ENCODE results near the gene MRPL46. TPM values are rescaled to one million over a fixed set of nuclear protein-coding genes. Genes with fewer than 3 reads are reported as not detected.
"Not testable (repeated sequence)": the region's sequence is repeated elsewhere in the genome, so short reads cannot be mapped to it uniquely, and the experiment has no call there.

MRPL46 gene
- total and polyA plus RNA-seq, 3 donors from 2014 or later: 36.9 to 65.0 (median 38.4) TPM

DNA sequence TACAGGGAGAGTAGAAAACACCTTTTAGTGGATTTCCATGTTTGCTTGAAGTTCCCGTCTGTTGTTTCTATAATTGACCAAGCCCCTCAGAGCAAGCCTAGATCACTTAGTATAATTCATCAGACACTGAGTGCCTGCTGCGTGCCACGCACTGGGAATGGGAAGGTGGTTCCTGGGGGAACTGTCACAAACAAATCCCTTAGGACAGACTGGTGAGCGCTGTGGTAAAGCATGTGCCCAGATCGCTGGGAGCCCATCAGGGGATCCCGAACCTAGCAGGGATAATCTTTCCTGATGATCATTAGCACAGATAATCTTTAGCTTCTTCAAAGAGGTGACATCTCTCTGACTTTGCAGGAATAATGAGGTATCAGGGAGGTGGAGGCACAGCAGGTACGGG, 9.9 kb upstream of the MRPL46 start:
- no peak for DNase-seq
- intact Hi-C loops (cut with DNase I; ENCODE audit: low total_unique reads): loop anchor here (10.0 kb wide), 2 partner anchors 138 to 608 kb away; partner anchors contain the start of gene ABHD2
- no peaks in the 10 kb centered on the region for H3K27me3 ChIP-seq
- H3K4me1 ChIP-seq: no peaks in the 10 kb centered on the region
- TF ChIP-seq, protein P1, sequence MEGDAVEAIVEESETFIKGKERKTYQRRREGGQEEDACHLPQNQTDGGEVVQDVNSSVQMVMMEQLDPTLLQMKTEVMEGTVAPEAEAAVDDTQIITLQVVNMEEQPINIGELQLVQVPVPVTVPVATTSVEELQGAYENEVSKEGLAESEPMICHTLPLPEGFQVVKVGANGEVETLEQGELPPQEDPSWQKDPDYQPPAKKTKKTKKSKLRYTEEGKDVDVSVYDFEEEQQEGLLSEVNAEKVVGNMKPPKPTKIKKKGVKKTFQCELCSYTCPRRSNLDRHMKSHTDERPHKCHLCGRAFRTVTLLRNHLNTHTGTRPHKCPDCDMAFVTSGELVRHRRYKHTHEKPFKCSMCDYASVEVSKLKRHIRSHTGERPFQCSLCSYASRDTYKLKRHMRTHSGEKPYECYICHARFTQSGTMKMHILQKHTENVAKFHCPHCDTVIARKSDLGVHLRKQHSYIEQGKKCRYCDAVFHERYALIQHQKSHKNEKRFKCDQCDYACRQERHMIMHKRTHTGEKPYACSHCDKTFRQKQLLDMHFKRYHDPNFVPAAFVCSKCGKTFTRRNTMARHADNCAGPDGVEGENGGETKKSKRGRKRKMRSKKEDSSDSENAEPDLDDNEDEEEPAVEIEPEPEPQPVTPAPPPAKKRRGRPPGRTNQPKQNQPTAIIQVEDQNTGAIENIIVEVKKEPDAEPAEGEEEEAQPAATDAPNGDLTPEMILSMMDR (IDR thresholded peaks at IDR 0.05): no peak
- no peak for TF ChIP-seq POLR2A (IDR thresholded peaks at IDR 0.05)
- H3K4me3 ChIP-seq: no peak overlapping the region
- H3K9me3 ChIP-seq: no peaks in the 10 kb centered on the region
- H3K36me3 ChIP-seq (ENCODE audit: low read depth, missing control alignments): no peaks in the 10 kb centered on the region
- WGBS, 2 donors: 85 to 88% methylated on average over 7 of the region's 7 CpGs
- no peak overlapping the region for H3K27ac ChIP-seq

- Histone ChIP-seq H3K4me1 (no peaks in the 10 kb centered on the region), H3K27me3 (no peaks in the 10 kb centered on the region), H3K27ac (no peak overlapping the region), H3K4me3 (no peak overlapping the region), H3K9me3 (no peaks in the 10 kb centered on the region), H3K36me3 (ENCODE audit: low read depth, missing control alignments) (no peaks in the 10 kb centered on the region)
- TF ChIP-seq, protein P1 (IDR thresholded peaks at IDR 0.05): peak; percentile 48 to 61 (median 50)
- TF ChIP-seq POLR2A (IDR thresholded peaks at IDR 0.05): no peak
- DNase-seq: peak; percentile 30
- WGBS, 2 donors: 44 to 48% methylated on average over 8 of the region's 8 CpGs
- intact Hi-C loops (cut with DNase I; ENCODE audit: low total_unique reads): loop anchor here (10.0 kb wide), 2 partner anchors 138 to 608 kb away; partner anchors contain the start of gene ABHD2
These were observed 9.5 kb upstream of the MRPL46 start for GRCh38 chr15:88476635-88477060.

- H3K4me1 ChIP-seq; H3K36me3 ChIP-seq (ENCODE audit: low read depth, missing control alignments); DNase-seq; H3K27me3 ChIP-seq; H3K27ac ChIP-seq; H3K4me3 ChIP-seq; H3K9me3 ChIP-seq: not testable (repeated sequence)
- intact Hi-C loops (cut with DNase I; ENCODE audit: low total_unique reads): loop anchor here (10.0 kb wide), 2 partner anchors 141 to 611 kb away; partner anchors contain the start of gene ABHD2
- WGBS, 2 donors: 95 to 97% methylated on average over 4 of the region's 4 CpGs
These were observed 6.6 kb upstream of the MRPL46 start for GRCh38 chr15:88473661-88474293.

- no peak for DNase-seq
- H3K4me3 ChIP-seq: no peak overlapping the region
- intact Hi-C loops (cut with DNase I; ENCODE audit: low total_unique reads): loop anchor here (10.0 kb wide), 2 partner anchors 143 to 613 kb away; partner anchors contain the start of gene ABHD2
- H3K9me3 ChIP-seq: no peaks in the 10 kb centered on the region
- 81 to 92% methylated on average over 4 of the region's 4 CpGs for WGBS, 2 donors
- H3K27me3 ChIP-seq: no peaks in the 10 kb centered on the region
- no peaks in the 10 kb centered on the region for H3K36me3 ChIP-seq (ENCODE audit: low read depth, missing control alignments)
- TF ChIP-seq, protein P1 (IDR thresholded peaks at IDR 0.05): no peak
- no peak for TF ChIP-seq POLR2A (IDR thresholded peaks at IDR 0.05)
- H3K4me1 ChIP-seq: peaks cover 7% of the 10 kb centered on the region
- no peak overlapping the region for H3K27ac ChIP-seq
These were observed 5.0 kb upstream of the MRPL46 start for GRCh38 chr15:88472225-88472624.

- no peak for DNase-seq
- TF ChIP-seq, protein P1 (IDR thresholded peaks at IDR 0.05): no peak
- TF ChIP-seq POLR2A (IDR thresholded peaks at IDR 0.05): no peak
- Histone ChIP-seq H3K4me3 (no peak overlapping the region), H3K36me3 (ENCODE audit: low read depth, missing control alignments) (no peaks in the 10 kb centered on the region), H3K9me3 (no peaks in the 10 kb centered on the region), H3K4me1 (peaks cover 16% of the 10 kb centered on the region), H3K27me3 (no peaks in the 10 kb centered on the region), H3K27ac (no peak overlapping the region)
- 74 to 81% methylated on average over 6 of the region's 6 CpGs for WGBS, 2 donors
- intact Hi-C loops (cut with DNase I; ENCODE audit: low total_unique reads): loop anchor here (10.0 kb wide), 2 partner anchors 144 to 614 kb away; partner anchors contain the start of gene ABHD2
These were observed 3.6 kb upstream of the MRPL46 start for GRCh38 chr15:88470625-88471372.

Data from testis (tissue), 3 donors.